IPS-NIHi11 (cell line): ENCODE results near the gene FKBP5.
"Not testable (repeated sequence)": the region's sequence is repeated elsewhere in the genome, so short reads cannot be mapped to it uniquely, and the experiment has no call there.

Experiments used
- DNase-seq: peaks from one replicate; pipeline ENCODE4 v3.0.0; 2012; ENCODE audit warnings: mixed read lengths, low spot score

Gene FKBP5

GRCh38 chr6:35688605-35689322, at the start of gene FKBP5:
Gene FKBP5 (minus strand): TSS chr6:35688915. CDS start chr6:35642824, 46,091 bp downstream.
- DNase-seq: peak; percentile 98

- peak; percentile 31 for DNase-seq
These were observed 48.9 kb upstream of the FKBP5 start for GRCh38 chr6:35737413-35738211.

GRCh38 chr6:35736982-35737412, 48.3 kb upstream of the FKBP5 start, which contains the start of gene ARMC12:
Gene ARMC12 (plus strand): TSS chr6:35737032. CDS start chr6:35737109, 77 bp downstream.
- DNase-seq: no peak

- peak; percentile 75 for DNase-seq
These were observed 47.7 kb upstream of the FKBP5 start for GRCh38 chr6:35736253-35736894.

GRCh38 chr6:35735452-35735851, 46.7 kb upstream of the FKBP5 start:
- no peak for DNase-seq

- DNase-seq: not testable (repeated sequence)
These were observed 45.6 kb upstream of the FKBP5 start for GRCh38 chr6:35734319-35734718.

- DNase-seq: no peak
These were observed 44.9 kb upstream of the FKBP5 start for GRCh38 chr6:35733633-35734032.

GRCh38 chr6:35731736-35732532, 43.2 kb upstream of the FKBP5 start:
- DNase-seq: peak; percentile 89

- DNase-seq: peak; percentile 91
These were observed 42.7 kb upstream of the FKBP5 start for GRCh38 chr6:35731414-35731735.

GRCh38 chr6:35730745-35731413, 42.2 kb upstream of the FKBP5 start:
- no peak for DNase-seq

GRCh38 chr6:35729722-35730121, 41.0 kb upstream of the FKBP5 start:
- DNase-seq: no peak

GRCh38 chr6:35728683-35729678, 40.3 kb upstream of the FKBP5 start:
- no peak for DNase-seq

GRCh38 chr6:35727935-35728682, 39.4 kb upstream of the FKBP5 start:
- peak; percentile 80 for DNase-seq

GRCh38 chr6:35727231-35727934, 38.7 kb upstream of the FKBP5 start:
- peak; percentile 79 for DNase-seq

GRCh38 chr6:35725721-35726438, 37.2 kb upstream of the FKBP5 start:
- no peak for DNase-seq

- DNase-seq: no peak
These were observed 36.5 kb upstream of the FKBP5 start for GRCh38 chr6:35725081-35725708.

GRCh38 chr6:35724471-35724870, 35.8 kb upstream of the FKBP5 start:
- DNase-seq: no peak

GRCh38 chr6:35724059-35724458, 35.3 kb upstream of the FKBP5 start:
- DNase-seq: no peak
